H1 (cell line): Measurements from ENCODE around the gene ENAH.

ENCODE experiments used
- CBX8 ChIP-seq: fragments of 300-800, 300-1000 bp; sonication (generic); IDR thresholded peaks from 2 replicates; pipeline ENCODE4 v1.7.1; 2016; ENCODE audit warnings: low read depth, low read length, borderline replicate concordance
- CTCF ChIP-seq, 3 experiments: IDR thresholded peaks; 1 replicate in 2 of 3; 2 replicates in 1 of 3; pipeline versions ENCODE4 v1.5.1 to v1.6.1; 2011; ENCODE audit warnings: low read length in 3 of 3, mild to moderate bottlenecking in 3 of 3, inconsistent platforms in 2 of 3, low read depth in 1 of 3, moderate library complexity in 1 of 3; ENCODE audit not compliant: insufficient read depth in 1 of 3; ENCODE audit errors: control extremely low read depth in 1 of 3
- EZH2 ChIP-seq: fragments of 200-600 bp; sonication (generic); IDR thresholded peaks from 2 replicates; pipeline ENCODE4 v1.7.1; 2012; ENCODE audit warnings: low read depth, mild to moderate bottlenecking, moderate library complexity, low read length, inconsistent platforms; ENCODE audit not compliant: severe bottlenecking
- KDM1A ChIP-seq: fragments of 200-600, 300-600 bp; sonication (generic); IDR thresholded peaks from 2 replicates; pipeline ENCODE4 v1.7.1; 2016; ENCODE audit warnings: mild to moderate bottlenecking, low read length, borderline replicate concordance
- POLR2A ChIP-seq, 2 experiments: IDR thresholded peaks; 1 replicate in 1 of 2; 2 replicates in 1 of 2; pipeline ENCODE4 v1.6.1; 2011; ENCODE audit warnings: low read depth in 2 of 2, low read length in 2 of 2, mild to moderate bottlenecking in 2 of 2; ENCODE audit errors: control extremely low read depth in 1 of 2
- POLR2AphosphoS5 ChIP-seq: IDR thresholded peaks from 2 replicates; pipeline ENCODE4 v1.6.1; 2011; ENCODE audit warnings: low read depth, low read length
- SP2 ChIP-seq: IDR thresholded peaks from 2 replicates; pipeline ENCODE4 v1.6.1; 2012; ENCODE audit warnings: mild to moderate bottlenecking, low read length, inconsistent platforms
- TEAD4 ChIP-seq: IDR thresholded peaks from 2 replicates; pipeline ENCODE4 v1.6.1; 2012; ENCODE audit warnings: low read depth, low read length, inconsistent platforms, mixed read lengths

- no peak for TF ChIP-seq CTCF (IDR thresholded peaks at IDR 0.05; ENCODE audit: control extremely low read depth in 1 of 3, insufficient read depth in 1 of 3, low read depth in 1 of 3, low read length in 3 of 3)
- no peak for TF ChIP-seq SP2
- no peak for TF ChIP-seq CBX8
- TF ChIP-seq EZH2, result no peak
- TF ChIP-seq KDM1A, result no peak
- TF ChIP-seq POLR2AphosphoS5, result no peak
- TF ChIP-seq POLR2A (IDR thresholded peaks at IDR 0.05; ENCODE audit: control extremely low read depth in 1 of 2, low read depth in 2 of 2, low read length in 2 of 2), result no peak
- TF ChIP-seq TEAD4, result no peak
Observed at GRCh38 chr1:225666495-225666894, 13.6 kb upstream of the ENAH start.
